T47D (cell line): ENCODE data around the gene BCL2L15.
A peak's percentile ranks its signal among the peaks of the same experiment; 100 is the strongest.

Experiments used
- DNase-seq, 2 experiments: peaks; one replicate each; pipeline versions ENCODE4 v3.0.0 to v3.0.0-alpha.2; 2011 to 2012; ENCODE audit warnings: low read depth in 1 of 2, low spot score in 1 of 2
- JUND ChIP-seq: IDR thresholded peaks from 2 replicates; pipeline ENCODE4 v1.6.1; 2012; ENCODE audit warnings: low read depth
- in situ Hi-C: cut with HindIII; loops from 2 replicates; pipeline ENCODE4 v1.10.0; 2016; ENCODE audit warnings: low sequenced_read_pairs, low pct_unique_long_range_greater_than_20kb

The BCL2L15 gene

GRCh38 chr1:113874012-113874879 is 13.1 kb downstream of the BCL2L15 start:
- in situ Hi-C loops, result no loop called here
- DNase-seq, result peak in 1 of 2 experiments; percentile 32

GRCh38 chr1:113872219-113872935 is 15.0 kb downstream of the BCL2L15 start:
- no peak for TF ChIP-seq JUND
- in situ Hi-C loops, result no loop called here
- DNase-seq, result peak in 1 of 2 experiments; percentile 6

More at GRCh38 chr1:113874012-113874879, 13.1 kb downstream of the BCL2L15 start:
- no peak for TF ChIP-seq JUND

GRCh38 chr1:113871597-113872113 is 15.7 kb downstream of the BCL2L15 start, which contains the start of gene PTPN22:
TSS of gene PTPN22 (minus strand) at chr1:113871712.
- DNase-seq, result peak in 1 of 2 experiments; percentile 10
- no peak for TF ChIP-seq JUND
- in situ Hi-C loops, result no loop called here

- no peak for DNase-seq
- TF ChIP-seq JUND, result no peak
- in situ Hi-C loops, result no loop called here
Measured at GRCh38 chr1:113870778-113871177, 16.6 kb downstream of the BCL2L15 start.

- no peak for TF ChIP-seq JUND
- no peak for DNase-seq
- in situ Hi-C loops, result no loop called here
Measured at GRCh38 chr1:113868387-113869083, 18.8 kb downstream of the BCL2L15 start.

- in situ Hi-C loops, result no loop called here
- no peak for TF ChIP-seq JUND
- DNase-seq, result no peak
Measured at GRCh38 chr1:113861641-113862040, 25.7 kb downstream of the BCL2L15 start.

- no peak for DNase-seq
- in situ Hi-C loops, result no loop called here
- no peak for TF ChIP-seq JUND
Measured at GRCh38 chr1:113860891-113861290, 26.5 kb downstream of the BCL2L15 start.

GRCh38 chr1:113859478-113860175 is 27.8 kb downstream of the BCL2L15 start:
- no peak for DNase-seq

GRCh38 chr1:113858982-113859381 is 28.4 kb downstream of the BCL2L15 start:
- in situ Hi-C loops, result no loop called here

More at GRCh38 chr1:113859478-113860175, 27.8 kb downstream of the BCL2L15 start:
- no peak for TF ChIP-seq JUND
- in situ Hi-C loops, result no loop called here

GRCh38 chr1:113858418-113858817 is 29.0 kb downstream of the BCL2L15 start:
- DNase-seq, result no peak
- TF ChIP-seq JUND, result no peak
- in situ Hi-C loops, result no loop called here

More at GRCh38 chr1:113858982-113859381, 28.4 kb downstream of the BCL2L15 start:
- no peak for TF ChIP-seq JUND
- no peak for DNase-seq

- TF ChIP-seq JUND, result no peak
- in situ Hi-C loops, result no loop called here
- DNase-seq, result no peak
Measured at GRCh38 chr1:113857776-113858175, 29.6 kb downstream of the BCL2L15 start.

- no peak for DNase-seq
- no peak for TF ChIP-seq JUND
- in situ Hi-C loops, result no loop called here
Measured at GRCh38 chr1:113856401-113856790, 31.0 kb downstream of the BCL2L15 start.
